Measurements from ENCODE around the gene DUSP7. TPM values are rescaled to one million over a fixed set of nuclear protein-coding genes. Genes with fewer than 3 reads are reported as not detected.

Gene DUSP7
- total RNA-seq, 1 experiment from 2014 or later = 20.1 TPM

GRCh38 chr3:52046902-52047239 lies 9.5 kb downstream of the DUSP7 start:
- H3K4me3 ChIP-seq (ENCODE audit: low read depth, low read length, poor library complexity, severe bottlenecking) = no peak overlapping the region
- TF ChIP-seq, protein P1, sequence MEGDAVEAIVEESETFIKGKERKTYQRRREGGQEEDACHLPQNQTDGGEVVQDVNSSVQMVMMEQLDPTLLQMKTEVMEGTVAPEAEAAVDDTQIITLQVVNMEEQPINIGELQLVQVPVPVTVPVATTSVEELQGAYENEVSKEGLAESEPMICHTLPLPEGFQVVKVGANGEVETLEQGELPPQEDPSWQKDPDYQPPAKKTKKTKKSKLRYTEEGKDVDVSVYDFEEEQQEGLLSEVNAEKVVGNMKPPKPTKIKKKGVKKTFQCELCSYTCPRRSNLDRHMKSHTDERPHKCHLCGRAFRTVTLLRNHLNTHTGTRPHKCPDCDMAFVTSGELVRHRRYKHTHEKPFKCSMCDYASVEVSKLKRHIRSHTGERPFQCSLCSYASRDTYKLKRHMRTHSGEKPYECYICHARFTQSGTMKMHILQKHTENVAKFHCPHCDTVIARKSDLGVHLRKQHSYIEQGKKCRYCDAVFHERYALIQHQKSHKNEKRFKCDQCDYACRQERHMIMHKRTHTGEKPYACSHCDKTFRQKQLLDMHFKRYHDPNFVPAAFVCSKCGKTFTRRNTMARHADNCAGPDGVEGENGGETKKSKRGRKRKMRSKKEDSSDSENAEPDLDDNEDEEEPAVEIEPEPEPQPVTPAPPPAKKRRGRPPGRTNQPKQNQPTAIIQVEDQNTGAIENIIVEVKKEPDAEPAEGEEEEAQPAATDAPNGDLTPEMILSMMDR (conservative IDR thresholded peaks at IDR 0.05; ENCODE audit: low read depth, low read length) = no peak
- TF ChIP-seq EZH2 (IDR thresholded peaks at IDR 0.05; ENCODE audit: borderline replicate concordance, low read depth, low read length, poor library complexity, severe bottlenecking) = no peak
- peaks cover 43% of the 10 kb centered on the region for H3K4me1 ChIP-seq (ENCODE audit: insufficient read depth, low read length, poor library complexity, severe bottlenecking)
- DNase-seq (ENCODE audit: low spot score) = no peak
- intact Hi-C loops (cut with micrococcal nuclease; ENCODE audit: unreplicated experiment) = no loop called here
- H3K27ac ChIP-seq (ENCODE audit: low read depth, low read length, poor library complexity, severe bottlenecking) = peak overlapping the region; percentile 70
- no peaks in the 10 kb centered on the region for H3K27me3 ChIP-seq (replicated peaks; ENCODE audit: insufficient read depth, low read depth, low read length, poor library complexity)
- peaks cover 13% of the 10 kb centered on the region for H3K36me3 ChIP-seq (ENCODE audit: insufficient read depth, low read length, poor library complexity, severe bottlenecking)
- BruUV-seq (replicated peaks) = no TSS peak
- H3K9me3 ChIP-seq (ENCODE audit: low read depth, low read length, poor library complexity, severe bottlenecking) = no peaks in the 10 kb centered on the region
- CTCF ChIA-PET = interaction anchor here (1.1 kb wide), 1 partner anchor 77 kb away, joined by 3 read pairs; no protein-coding TSS in a partner anchor
- POLR2A ChIA-PET (ENCODE audit: low non-redundant PET) = no interaction called here

DNA sequence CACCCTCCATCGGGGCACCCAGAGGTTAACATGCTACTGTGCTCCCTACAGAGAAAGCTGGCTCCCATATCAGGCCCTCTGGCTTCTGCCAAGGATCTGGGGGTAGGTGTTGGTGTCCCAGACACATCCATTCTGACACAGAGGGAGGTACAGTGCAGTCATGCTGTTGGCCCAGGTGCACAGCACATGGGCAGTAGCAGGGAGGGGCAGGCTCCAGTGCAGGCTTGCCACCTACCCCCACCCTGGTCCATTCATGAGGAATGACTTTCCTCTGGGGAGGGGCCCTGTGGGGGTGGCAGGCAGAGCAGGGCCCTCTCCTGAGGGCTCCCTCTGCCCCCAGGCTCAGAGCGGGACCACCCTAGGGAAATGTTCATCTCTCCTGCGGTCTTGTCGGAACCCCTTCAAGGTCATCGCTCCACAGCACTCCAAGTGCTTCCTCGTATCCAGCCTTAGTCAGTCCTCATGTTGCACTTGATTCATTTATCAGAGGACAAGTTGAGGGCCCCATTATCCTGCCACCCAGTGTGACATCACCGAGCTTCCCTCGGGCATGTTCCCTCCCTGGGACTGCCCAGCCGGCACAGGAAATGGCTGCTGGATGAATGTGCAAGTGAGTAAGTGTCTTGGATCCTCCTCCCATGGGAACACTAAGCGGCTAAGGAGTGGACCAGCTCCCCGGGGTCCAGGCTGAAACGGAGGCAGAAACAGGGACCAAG lies 10.0 kb downstream of the DUSP7 start:
- ChIA-PET POLR2A (ENCODE audit: low non-redundant PET) (no interaction called here), CTCF (interaction anchor here (0.7 to 1.1 kb wide), 2 partner anchors 78 to 95 kb away, joined by 3 read pairs; no protein-coding TSS in a partner anchor)
- H3K4me1 ChIP-seq (ENCODE audit: insufficient read depth, low read length, poor library complexity, severe bottlenecking) = peaks cover 43% of the 10 kb centered on the region
- no peak for TF ChIP-seq EZH2 (IDR thresholded peaks at IDR 0.05; ENCODE audit: borderline replicate concordance, low read depth, low read length, poor library complexity, severe bottlenecking)
- TF ChIP-seq, protein P1 (conservative IDR thresholded peaks at IDR 0.05; ENCODE audit: low read depth, low read length) = no peak
- peak; percentile 83 for DNase-seq (ENCODE audit: low spot score)
- no peak overlapping the region for H3K4me3 ChIP-seq (ENCODE audit: low read depth, low read length, poor library complexity, severe bottlenecking)
- no TSS peak for BruUV-seq (replicated peaks)
- H3K27ac ChIP-seq (ENCODE audit: low read depth, low read length, poor library complexity, severe bottlenecking) = peak overlapping the region; percentile 70
- peaks cover 8% of the 10 kb centered on the region for H3K36me3 ChIP-seq (ENCODE audit: insufficient read depth, low read length, poor library complexity, severe bottlenecking)
- H3K27me3 ChIP-seq (replicated peaks; ENCODE audit: insufficient read depth, low read depth, low read length, poor library complexity) = no peaks in the 10 kb centered on the region
- no peaks in the 10 kb centered on the region for H3K9me3 ChIP-seq (ENCODE audit: low read depth, low read length, poor library complexity, severe bottlenecking)
- intact Hi-C loops (cut with micrococcal nuclease; ENCODE audit: unreplicated experiment) = no loop called here

DNA sequence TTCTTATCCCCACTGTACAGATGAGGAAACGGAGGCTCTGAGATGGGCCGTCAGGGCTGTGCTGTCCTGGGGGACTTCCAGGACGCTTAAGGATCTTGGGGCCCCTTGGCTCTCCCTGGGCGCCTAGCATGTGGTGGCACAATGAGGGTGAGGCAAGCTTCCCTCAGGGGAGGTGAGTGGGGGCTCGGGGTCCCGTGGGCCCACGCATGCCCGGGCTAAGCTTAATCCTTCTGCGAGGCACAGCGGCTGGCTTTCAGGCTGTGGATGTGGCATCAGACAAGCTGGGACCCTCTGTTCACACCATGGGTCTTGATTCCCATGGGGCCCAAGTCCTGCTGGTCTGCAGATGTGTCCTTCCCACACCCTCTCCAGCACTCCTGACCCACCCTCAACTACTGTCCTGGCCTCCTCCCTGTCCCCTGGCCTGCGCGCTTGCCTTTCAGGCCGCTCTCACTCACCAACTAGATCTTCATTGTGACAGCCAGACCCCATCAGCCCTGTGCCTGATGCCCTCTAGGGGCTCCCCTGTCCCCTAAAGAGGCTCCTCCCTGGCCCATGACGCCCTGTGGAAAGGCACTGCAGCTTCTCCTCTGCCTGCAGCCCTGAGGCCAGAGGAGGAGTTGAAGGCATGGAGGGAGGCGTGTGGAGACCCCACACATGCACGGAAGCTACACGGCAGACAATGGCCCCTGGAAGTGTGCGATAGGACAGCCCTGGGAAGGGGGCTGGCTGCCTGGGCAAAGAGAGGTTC lies 11.3 kb downstream of the DUSP7 start:
- H3K4me3 ChIP-seq (ENCODE audit: low read depth, low read length, poor library complexity, severe bottlenecking) = no peak overlapping the region
- H3K4me1 ChIP-seq (ENCODE audit: insufficient read depth, low read length, poor library complexity, severe bottlenecking) = peaks cover 43% of the 10 kb centered on the region
- H3K27ac ChIP-seq (ENCODE audit: low read depth, low read length, poor library complexity, severe bottlenecking) = no peak overlapping the region
- no peak for TF ChIP-seq EZH2 (IDR thresholded peaks at IDR 0.05; ENCODE audit: borderline replicate concordance, low read depth, low read length, poor library complexity, severe bottlenecking)
- TF ChIP-seq, protein P1 (conservative IDR thresholded peaks at IDR 0.05; ENCODE audit: low read depth, low read length) = no peak
- ChIA-PET POLR2A (ENCODE audit: low non-redundant PET) (no interaction called here), CTCF (interaction anchor here (0.5 to 0.6 kb wide), 3 partner anchors 44 to 656 kb away, joined by 3 to 7 read pairs (median 4); no protein-coding TSS in a partner anchor)
- intact Hi-C loops (cut with micrococcal nuclease; ENCODE audit: unreplicated experiment) = no loop called here
- H3K36me3 ChIP-seq (ENCODE audit: insufficient read depth, low read length, poor library complexity, severe bottlenecking) = peaks cover 4% of the 10 kb centered on the region
- DNase-seq (ENCODE audit: low spot score) = no peak
- no peaks in the 10 kb centered on the region for H3K9me3 ChIP-seq (ENCODE audit: low read depth, low read length, poor library complexity, severe bottlenecking)
- no TSS peak for BruUV-seq (replicated peaks)
- H3K27me3 ChIP-seq (replicated peaks; ENCODE audit: insufficient read depth, low read depth, low read length, poor library complexity) = no peaks in the 10 kb centered on the region

Data from A673 (cell line).